H1 (cell line): ENCODE results near the gene APOL1. TPM values are rescaled to one million over a fixed set of nuclear protein-coding genes. Genes with fewer than 3 reads are reported as not detected.

Experiments used
- CTCF ChIA-PET: fragments of 300-600 bp; sonication (Branson Sonifier 250); formaldehyde crosslinking; loops from one replicate; lab custom pipeline; 2021; ENCODE audit not compliant: partially characterized antibody; lab: Charles Lee
- POLR2A ChIA-PET: fragments of 300-600 bp; sonication (Branson Sonifier 250); formaldehyde crosslinking; loops from one replicate; lab custom pipeline; 2021; ENCODE audit warnings: inconsistent platforms; ENCODE audit not compliant: partially characterized antibody; lab: Charles Lee
- DNase-seq, 2 experiments: peaks; one replicate each; pipeline versions ENCODE4 v3.0.0 to v3.0.0-alpha.2; 2010 to 2022; ENCODE audit warnings: low spot score in 2 of 2, low read depth in 1 of 2, mixed read lengths in 1 of 2
- FAIRE-seq: peaks from 2 replicates; lab custom pipeline; 2011; peaks lifted over from hg19 to GRCh38; lab: Jason Lieb, UNC
- H2AFZ ChIP-seq: 2 replicates; pipeline ENCODE4 v1.8.1; 2012; ENCODE audit warnings: low read length, inconsistent platforms
- H2AK5ac ChIP-seq: 2 replicates; pipeline ENCODE4 v1.6.1; 2013; ENCODE audit warnings: low read depth, low read length
- H2BK120ac ChIP-seq: replicated peaks from 2 replicates; pipeline ENCODE3; 2013; ENCODE audit warnings: low read depth, low read length, inconsistent platforms
- H2BK12ac ChIP-seq: 2 replicates; pipeline ENCODE4 v1.6.1; 2013; ENCODE audit warnings: low read depth, low read length
- H2BK15ac ChIP-seq: 2 replicates; pipeline ENCODE4 v1.6.1; 2013; ENCODE audit warnings: low read length
- H2BK20ac ChIP-seq: 2 replicates; pipeline ENCODE4 v1.6.1; 2013; ENCODE audit warnings: low read length
- H2BK5ac ChIP-seq: 2 replicates; pipeline ENCODE4 v1.6.1; 2013; ENCODE audit warnings: low read depth, low read length
- H3K14ac ChIP-seq: 2 replicates; pipeline ENCODE4 v1.6.1; 2013; ENCODE audit warnings: inconsistent platforms; ENCODE audit not compliant: insufficient read length
- H3K18ac ChIP-seq: 2 replicates; pipeline ENCODE4 v1.6.1; 2013; ENCODE audit warnings: low read length; ENCODE audit errors: extremely low read depth
- H3K23ac ChIP-seq: 2 replicates; pipeline ENCODE4 v1.6.1; 2013; ENCODE audit warnings: inconsistent platforms; ENCODE audit not compliant: insufficient read length
- H3K23me2 ChIP-seq: 2 replicates; pipeline ENCODE4 v1.6.1; 2013; ENCODE audit warnings: low read depth, low read length
- H3K27ac ChIP-seq: 2 replicates; pipeline ENCODE4 v1.6.1; 2011; ENCODE audit warnings: low read depth, low read length, inconsistent platforms
- H3K27me3 ChIP-seq, 4 experiments: replicated peaks in 1 of 4; 1 replicate in 1 of 4; 2 replicates in 3 of 4; pipeline versions ENCODE4 v1.6.1 to v1.8.1; 2011 to 2013; ENCODE audit warnings: low read length in 3 of 4, mild to moderate bottlenecking in 3 of 4, inconsistent platforms in 2 of 4, mixed read lengths in 2 of 4, moderate library complexity in 1 of 4; ENCODE audit not compliant: control insufficient read depth in 3 of 4, insufficient read depth in 3 of 4; ENCODE audit errors: extremely low read depth in 1 of 4
- H3K36me3 ChIP-seq, 4 experiments: 2 replicates each; pipeline versions ENCODE4 v1.6.1 to v1.8.1; 2011 to 2013; ENCODE audit warnings: mild to moderate bottlenecking in 4 of 4, low read length in 3 of 4, moderate library complexity in 2 of 4, control low read depth in 1 of 4, inconsistent platforms in 1 of 4; ENCODE audit not compliant: insufficient read depth in 4 of 4, control insufficient read depth in 2 of 4
- H3K4ac ChIP-seq: replicated peaks from 2 replicates; pipeline ENCODE3; 2013; ENCODE audit warnings: low read length, low read depth, mixed read lengths, inconsistent platforms; ENCODE audit not compliant: insufficient read length
- H3K4me1 ChIP-seq, 4 experiments: replicated peaks in 1 of 4; 1 replicate in 1 of 4; 2 replicates in 3 of 4; pipeline versions ENCODE4 v1.6.1 to v1.8.1; 2011 to 2013; ENCODE audit warnings: low read length in 3 of 4, inconsistent platforms in 2 of 4, mixed read lengths in 1 of 4; ENCODE audit not compliant: insufficient read depth in 4 of 4, control insufficient read depth in 3 of 4
- H3K4me2 ChIP-seq, 2 experiments: 2 replicates each; pipeline versions ENCODE4 v1.6.1 to v1.8.1; 2011 to 2013; ENCODE audit warnings: low read depth in 2 of 2, low read length in 2 of 2, control low read depth in 1 of 2, inconsistent platforms in 1 of 2, mild to moderate bottlenecking in 1 of 2; ENCODE audit not compliant: insufficient read depth in 1 of 2
- H3K4me3 ChIP-seq, 4 experiments: fragments of 200-600, 300-600 bp in 1 of 4; sonication (generic), shearing (Covaris generic), sonication (Bioruptor Twin) in 1 of 4; 2 replicates each; pipeline versions ENCODE4 v1.5.1 to v1.8.1; 2011 to 2016; ENCODE audit warnings: low read length in 4 of 4, low read depth in 3 of 4, control low read depth in 2 of 4, inconsistent platforms in 2 of 4, mild to moderate bottlenecking in 2 of 4, mixed read lengths in 1 of 4, moderate library complexity in 1 of 4; ENCODE audit not compliant: insufficient read depth in 2 of 4; ENCODE audit errors: extremely low read depth in 1 of 4
- H3K56ac ChIP-seq: replicated peaks from 2 replicates; pipeline ENCODE3; 2013; ENCODE audit warnings: low read depth, mild to moderate bottlenecking, mixed read lengths, low read length, inconsistent platforms; ENCODE audit not compliant: insufficient read length
- H3K79me1 ChIP-seq: 2 replicates; pipeline ENCODE4 v1.6.1; 2013; ENCODE audit warnings: low read depth, low read length, control low read depth
- H3K79me2 ChIP-seq, 2 experiments: 2 replicates each; pipeline versions ENCODE4 v1.6.1 to v1.8.1; 2012 to 2013; ENCODE audit warnings: low read length in 2 of 2, mild to moderate bottlenecking in 2 of 2, inconsistent platforms in 1 of 2; ENCODE audit not compliant: insufficient read depth in 2 of 2, control insufficient read depth in 1 of 2
- H3K9ac ChIP-seq, 4 experiments: replicated peaks in 1 of 4; 1 replicate in 1 of 4; 2 replicates in 3 of 4; pipeline versions ENCODE4 v1.6.1 to v1.8.1; 2011 to 2013; ENCODE audit warnings: low read depth in 3 of 4, low read length in 3 of 4, control low read depth in 2 of 4, mild to moderate bottlenecking in 2 of 4, moderate library complexity in 2 of 4, inconsistent platforms in 1 of 4; ENCODE audit errors: extremely low read depth in 1 of 4
- H3K9me3 ChIP-seq, 2 experiments: 2 replicates each; pipeline versions ENCODE4 v1.6.1 to v1.8.1; 2012 to 2013; ENCODE audit warnings: mild to moderate bottlenecking in 2 of 2, moderate library complexity in 2 of 2, control low read depth in 1 of 2, inconsistent platforms in 1 of 2, low read depth in 1 of 2, low read length in 1 of 2, mixed read lengths in 1 of 2; ENCODE audit not compliant: insufficient read depth in 2 of 2
- H4K20me1 ChIP-seq, 2 experiments: replicated peaks in 1 of 2; 2 replicates each; pipeline versions ENCODE3 to v1.8.1; 2011 to 2013; ENCODE audit warnings: inconsistent platforms in 2 of 2, low read length in 2 of 2, mild to moderate bottlenecking in 1 of 2; ENCODE audit not compliant: insufficient read depth in 2 of 2, control insufficient read depth in 1 of 2
- H4K5ac ChIP-seq: 2 replicates; pipeline ENCODE4 v1.6.1; 2013; ENCODE audit warnings: low read length, low read depth, mixed read lengths, inconsistent platforms; ENCODE audit not compliant: insufficient read length
- H4K8ac ChIP-seq: 2 replicates; pipeline ENCODE4 v1.8.0; 2013; ENCODE audit warnings: mild to moderate bottlenecking, moderate library complexity, low read length, inconsistent platforms; ENCODE audit not compliant: insufficient read depth; ENCODE audit errors: extremely low read depth
- H4K91ac ChIP-seq: replicated peaks from 2 replicates; pipeline ENCODE3; 2013; ENCODE audit warnings: low read length, mixed read lengths, inconsistent platforms; ENCODE audit not compliant: insufficient read length
- BCL11A ChIP-seq, 2 experiments: IDR thresholded peaks; one replicate each; pipeline ENCODE4 v1.6.1; 2011; ENCODE audit warnings: low read depth in 2 of 2, low read length in 2 of 2, mild to moderate bottlenecking in 2 of 2
- CEBPB ChIP-seq: IDR thresholded peaks from 2 replicates; pipeline ENCODE4 v1.6.1; 2012; ENCODE audit warnings: low read depth, low read length
- GABPA ChIP-seq: IDR thresholded peaks from 2 replicates; pipeline ENCODE4 v1.6.1; 2011; ENCODE audit warnings: mild to moderate bottlenecking, low read length, moderate library complexity, borderline replicate concordance; ENCODE audit not compliant: insufficient read depth
- GTF2F1 ChIP-seq: IDR thresholded peaks from 2 replicates; pipeline ENCODE4 v1.6.1; 2012; ENCODE audit warnings: low read depth, low read length, improper control_type of control experiment, borderline replicate concordance
- KDM4A ChIP-seq: IDR thresholded peaks from one replicate; pipeline ENCODE4 v1.7.1; 2012; ENCODE audit warnings: low read depth, mild to moderate bottlenecking, moderate library complexity, low read length, inconsistent platforms; ENCODE audit not compliant: severe bottlenecking
- PHF8 ChIP-seq: fragments of 200-600 bp; sonication (generic); conservative IDR thresholded peaks from 2 replicates; pipeline ENCODE4 v1.7.1; 2012; ENCODE audit warnings: low read depth, mild to moderate bottlenecking, inconsistent platforms, low read length, moderate library complexity
- POLR2AphosphoS5 ChIP-seq: IDR thresholded peaks from 2 replicates; pipeline ENCODE4 v1.6.1; 2011; ENCODE audit warnings: low read depth, low read length
- RAD21 ChIP-seq, 2 experiments: IDR thresholded peaks in 1 of 2; conservative IDR thresholded peaks in 1 of 2; 2 replicates each; pipeline ENCODE4 v1.6.1; 2011; ENCODE audit warnings: low read depth in 2 of 2, low read length in 2 of 2, improper control_type of control experiment in 1 of 2, inconsistent platforms in 1 of 2, mild to moderate bottlenecking in 1 of 2, moderate library complexity in 1 of 2
- RFX5 ChIP-seq: IDR thresholded peaks from 2 replicates; pipeline ENCODE4 v1.6.1; 2011; ENCODE audit warnings: low read depth, low read length, improper control_type of control experiment, borderline replicate concordance
- SP2 ChIP-seq: IDR thresholded peaks from 2 replicates; pipeline ENCODE4 v1.6.1; 2012; ENCODE audit warnings: mild to moderate bottlenecking, low read length, inconsistent platforms
- SRF ChIP-seq: IDR thresholded peaks from 2 replicates; pipeline ENCODE4 v1.6.1; 2011; ENCODE audit warnings: mild to moderate bottlenecking, low read depth, low read length, moderate library complexity
- TAF1 ChIP-seq: IDR thresholded peaks from 2 replicates; pipeline ENCODE4 v1.6.1; 2011; ENCODE audit warnings: mild to moderate bottlenecking, low read depth, low read length
- WGBS, 2 experiments: shearing (Covaris generic) in 1 of 2; methylation state at CpG; one replicate each; pipeline versions ENCODE4 v1.1.6 to v1.1.7; 2013 to 2015; ENCODE audit warnings: low lambda C conversion rate in 2 of 2, mixed read lengths in 2 of 2, inconsistent platforms in 1 of 2, low coverage in 1 of 2, missing lambda C conversion rate in 1 of 2; ENCODE audit not compliant: insufficient replicate concordance in 2 of 2, insufficient coverage in 1 of 2, insufficient read length in 1 of 2; ENCODE audit errors: extremely low coverage in 1 of 2, missing lambda C conversion rate in 1 of 2; 5-methylcytosine and 5-hydroxymethylcytosine counted together
- polyA plus RNA-seq, 7 experiments: library from polyadenylated mRNA; depleted of rRNA in 3 of 7; stranded (reverse) in 5 of 7; unstranded in 2 of 7; fragments of >200 nt in 5 of 7; fragments of 200-250 nt in 2 of 7; gene quantifications; 1 replicate in 5 of 7; 2 replicates in 1 of 7; 4 replicates in 1 of 7; pipeline versions ENCODE4 v1.2.1 to v1.2.3, GENCODE V29; 2011 to 2013; ENCODE audit warnings: missing spikeins in 2 of 7, mixed read lengths in 2 of 7
- total RNA-seq: library from RNA; stranded (reverse); fragmentation: NEBNext Ultra II Directional; extraction: Animal tissue kit (Norgen Biotek cat#: 25700); gene quantifications from 2 replicates; pipeline ENCODE4 v1.2.1, GENCODE V29; 2021
- TF ChIP-seq, protein P1 (sequence below): IDR thresholded peaks from 2 replicates; pipeline ENCODE4 v1.6.1; 2011; ENCODE audit warnings: low read length, improper control_type of control experiment

APOL1 gene
- total and polyA plus RNA-seq, 2 of the 8 experiments (the other 6 are each of a cell fraction or from before 2014, with no cell fraction given): not detected

DNA sequence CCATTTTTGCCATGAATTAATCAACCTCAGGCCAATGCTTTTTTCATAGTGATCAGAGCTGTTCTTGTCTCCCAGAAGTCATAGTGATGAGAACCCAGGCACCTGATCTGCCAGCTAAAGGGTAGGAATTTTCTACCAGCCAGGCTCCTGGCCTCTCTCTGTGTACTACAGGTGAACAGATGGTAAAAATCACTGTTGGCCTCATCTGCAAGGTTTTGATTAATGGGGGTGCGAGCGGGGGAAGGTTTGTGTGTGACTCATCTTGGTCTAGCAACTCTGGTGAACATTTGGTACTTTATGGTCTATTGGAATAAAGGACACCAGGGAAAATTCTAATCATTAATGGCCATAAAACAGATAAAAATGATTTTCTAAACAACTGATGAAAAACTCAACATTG lies 37.0 kb upstream of the APOL1 start:
- Histone ChIP-seq H3K56ac (no peak overlapping the region), H4K91ac (no peak overlapping the region), H2BK12ac (no peak overlapping the region), H3K9me3 (no peaks in the 10 kb centered on the region), H4K20me1 (no peaks in the 10 kb centered on the region), H2AK5ac (no peak overlapping the region), H3K79me2 (no peaks in the 10 kb centered on the region), H3K4me2 (no peak overlapping the region), H3K18ac (no peak overlapping the region), H3K27me3 (peaks cover 0 to 2% (median 0%) of the 10 kb centered on the region in 4 experiments; a peak in 3 of 7 replicates), H4K5ac (no peak overlapping the region), H3K79me1 (no peaks in the 10 kb centered on the region), H2AFZ (no peak overlapping the region), H3K4me3 (no peak overlapping the region), H3K4ac (no peak overlapping the region), H3K27ac (no peak overlapping the region), H3K36me3 (no peaks in the 10 kb centered on the region), H3K14ac (no peak overlapping the region), H3K4me1 (peaks cover 0 to 3% (median 0%) of the 10 kb centered on the region in 4 experiments; a peak in 1 of 7 replicates), H2BK20ac (no peak overlapping the region), H2BK15ac (no peak overlapping the region), H3K23me2 (no peaks in the 10 kb centered on the region), H2BK5ac (no peak overlapping the region), H4K8ac (no peak overlapping the region), H2BK120ac (no peak overlapping the region), H3K9ac (no peak overlapping the region), H3K23ac (no peak overlapping the region)
- FAIRE-seq: no peak
- WGBS, 2 experiments: 63% methylated on average over 1 of the region's 2 CpGs; no CpG with 5 or more reads in 1 of the 2 experiments
- no peak for DNase-seq
- CTCF ChIA-PET: interaction anchor here (1.0 to 2.4 kb wide), 9 partner anchors 11 to 43 kb away, joined by 3 to 13 read pairs (median 5); no protein-coding TSS in a partner anchor
- POLR2A ChIA-PET: interaction anchor here (0.6 kb wide), 1 partner anchor 169 kb away, joined by 4 read pairs; no protein-coding TSS in a partner anchor
- no peak for TF ChIP-seq SP2
- TF ChIP-seq GTF2F1: no peak
- no peak for TF ChIP-seq GABPA
- no peak for TF ChIP-seq RFX5
- no peak for TF ChIP-seq SRF
- TF ChIP-seq KDM4A: no peak
- TF ChIP-seq BCL11A (IDR thresholded peaks at IDR 0.05; ENCODE audit: low read depth in 2 of 2, low read length in 2 of 2): no peak
- TF ChIP-seq, protein P1, sequence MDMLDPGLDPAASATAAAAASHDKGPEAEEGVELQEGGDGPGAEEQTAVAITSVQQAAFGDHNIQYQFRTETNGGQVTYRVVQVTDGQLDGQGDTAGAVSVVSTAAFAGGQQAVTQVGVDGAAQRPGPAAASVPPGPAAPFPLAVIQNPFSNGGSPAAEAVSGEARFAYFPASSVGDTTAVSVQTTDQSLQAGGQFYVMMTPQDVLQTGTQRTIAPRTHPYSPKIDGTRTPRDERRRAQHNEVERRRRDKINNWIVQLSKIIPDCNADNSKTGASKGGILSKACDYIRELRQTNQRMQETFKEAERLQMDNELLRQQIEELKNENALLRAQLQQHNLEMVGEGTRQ: no peak
- no peak for TF ChIP-seq PHF8
- no peak for TF ChIP-seq RAD21 (IDR thresholded peaks at IDR 0.05 in 1 of 2, conservative IDR thresholded peaks at IDR 0.05 in 1 of 2; ENCODE audit: low read depth in 2 of 2, low read length in 2 of 2)
- no peak for TF ChIP-seq CEBPB
- TF ChIP-seq POLR2AphosphoS5: no peak
- no peak for TF ChIP-seq TAF1
